ENCODE measurements around the gene XYLT1. TPM values are rescaled to one million over a fixed set of nuclear protein-coding genes. Genes with fewer than 3 reads are reported as not detected.

XYLT1 gene
- polyA plus RNA-seq, 1 of the 3 experiments (the other 2 are of a cell fraction) = 17.6 TPM

DNA sequence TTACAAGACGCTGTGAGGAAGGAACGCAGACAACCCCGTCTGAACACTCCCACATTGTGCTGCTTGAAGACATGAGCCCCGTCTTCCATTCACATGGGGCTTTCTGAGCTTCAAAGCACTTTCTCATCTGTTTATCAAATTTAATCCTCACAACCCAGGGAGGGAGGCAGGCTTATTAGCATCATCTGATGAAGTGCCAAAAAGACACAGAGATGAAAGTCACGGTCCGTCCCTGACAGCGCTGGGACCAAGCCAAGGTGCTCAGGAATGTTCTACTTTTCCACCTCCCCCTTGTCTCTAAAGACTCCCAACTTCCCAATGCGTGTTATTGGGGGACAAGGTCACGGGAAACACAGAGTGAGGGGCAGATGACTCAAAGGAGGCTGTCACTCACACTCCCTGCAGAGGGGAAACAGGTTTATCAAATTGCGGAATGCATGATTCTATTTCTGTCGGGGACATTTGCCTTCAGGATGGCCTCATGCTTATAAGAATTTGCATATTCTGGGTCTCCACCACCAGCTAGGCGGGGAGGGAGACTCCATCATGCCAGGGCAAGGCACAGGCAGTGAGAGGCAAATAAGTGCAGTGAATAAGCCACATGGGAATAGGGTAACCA, 10.7 kb downstream of the XYLT1 start:
- Histone ChIP-seq H3K79me2 (ENCODE audit: insufficient read depth) (peaks cover 100% of the 10 kb centered on the region), H3K27ac (ENCODE audit: low read depth in 2 of 2, low read length in 1 of 2) (no peak overlapping the region)

DNA sequence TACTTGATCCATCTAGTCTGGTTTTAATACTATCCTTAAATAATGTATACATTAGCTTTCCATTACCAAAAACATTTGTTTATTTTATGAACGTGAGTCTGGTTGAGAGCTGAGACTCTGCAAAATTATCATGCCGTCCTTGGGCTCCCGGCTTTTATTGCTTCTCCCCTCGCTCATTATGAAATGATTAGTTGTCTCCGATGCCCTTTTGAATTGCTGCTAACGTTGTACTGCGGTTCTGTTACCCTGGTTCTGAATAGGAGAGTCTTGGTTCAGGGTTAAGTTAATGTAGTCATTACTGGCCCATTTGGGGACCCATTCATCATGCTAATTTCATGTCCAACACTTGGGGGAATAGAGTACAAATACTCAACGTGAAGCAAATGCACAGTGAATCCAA, 12.8 kb downstream of the XYLT1 start:
- Histone ChIP-seq H3K4me1 (ENCODE audit: control insufficient read depth in 1 of 2, insufficient read depth in 2 of 2, low read depth in 1 of 2, low read length in 1 of 2) (peaks cover 0 to 38% of the 10 kb centered on the region in 2 experiments; a peak in 1 of 4 replicates), H3K4me2 (no peak overlapping the region), H3K27ac (ENCODE audit: low read depth in 2 of 2, low read length in 1 of 2) (no peak overlapping the region), H3K79me2 (ENCODE audit: insufficient read depth) (peaks cover 100% of the 10 kb centered on the region), H3K9ac (no peak overlapping the region), H2AFZ (ENCODE audit: low read depth) (no peak overlapping the region), H3K36me3 (replicated peaks in 1 of 2; ENCODE audit: control insufficient read depth in 1 of 2, insufficient read depth in 2 of 2, low read length in 1 of 2) (peaks cover 0 to 63% of the 10 kb centered on the region in 2 experiments), H3K27me3 (ENCODE audit: insufficient read depth) (no peaks in the 10 kb centered on the region), H3K9me2 (no peaks in the 10 kb centered on the region), H3K9me3 (no peaks in the 10 kb centered on the region), H4K20me1 (ENCODE audit: insufficient read depth) (peaks cover 99% of the 10 kb centered on the region), H3K4me3 (ENCODE audit: low read depth in 2 of 2, low read length in 1 of 2) (no peak overlapping the region), H3F3A (replicated peaks; ENCODE audit: insufficient read depth) (peaks cover 18% of the 10 kb centered on the region)
- CTCF ChIA-PET = interaction anchor here (1.2 to 2.5 kb wide), 2 partner anchors 10 to 17 kb away, joined by 3 to 17 read pairs; no protein-coding TSS in a partner anchor
- 88% methylated on average over 8 of the region's 8 CpGs for WGBS (ENCODE audit: low lambda C conversion rate)
- POLR2A ChIA-PET = no interaction called here
- TF ChIP-seq RAD21 (IDR thresholded peaks at IDR 0.05; ENCODE audit: low read length) = no peak
- TF ChIP-seq GATA2 (CRISPR knock-in tag; IDR thresholded peaks at IDR 0.05) = no peak
- no peak for TF ChIP-seq USF1 (IDR thresholded peaks at IDR 0.05; ENCODE audit: borderline replicate concordance, low read depth)
- no peak for TF ChIP-seq FOXM1 (IDR thresholded peaks at IDR 0.05; ENCODE audit: low read depth)
- no peak for DNase-seq

More for the DNA sequence above, 10.7 kb downstream of the XYLT1 start:
- Histone ChIP-seq H3K4me3 (ENCODE audit: low read depth in 2 of 2, low read length in 1 of 2) (no peak overlapping the region), H3K36me3 (replicated peaks in 1 of 2; ENCODE audit: control insufficient read depth in 1 of 2, insufficient read depth in 2 of 2, low read length in 1 of 2) (peaks cover 0 to 60% of the 10 kb centered on the region in 2 experiments), H2AFZ (ENCODE audit: low read depth) (no peak overlapping the region), H3K9ac (no peak overlapping the region), H3K9me3 (no peaks in the 10 kb centered on the region), H3K9me2 (no peaks in the 10 kb centered on the region), H4K20me1 (ENCODE audit: insufficient read depth) (peaks cover 97% of the 10 kb centered on the region), H3K4me1 (ENCODE audit: control insufficient read depth in 1 of 2, insufficient read depth in 2 of 2, low read depth in 1 of 2, low read length in 1 of 2) (peaks cover 0 to 31% of the 10 kb centered on the region in 2 experiments; a peak in 1 of 4 replicates), H3F3A (replicated peaks; ENCODE audit: insufficient read depth) (peaks cover 11% of the 10 kb centered on the region), H3K27me3 (ENCODE audit: insufficient read depth) (no peaks in the 10 kb centered on the region), H3K4me2 (no peak overlapping the region)
- TF ChIP-seq EP300 (IDR thresholded peaks at IDR 0.05; ENCODE audit: borderline replicate concordance in 1 of 2, low read depth in 1 of 2, low read length in 1 of 2) (no peak), NRF1 (IDR thresholded peaks at IDR 0.05; ENCODE audit: low read depth, low read length) (no peak)
- no peak for DNase-seq
- POLR2A ChIA-PET = no interaction called here
- CTCF ChIA-PET = no interaction called here
- WGBS (ENCODE audit: low lambda C conversion rate) = 86% methylated on average over 12 of the region's 12 CpGs

- no peak overlapping the region for H3K9ac ChIP-seq
- no peaks in the 10 kb centered on the region for H3K27me3 ChIP-seq (ENCODE audit: insufficient read depth)
- POLR2A ChIA-PET = no interaction called here
- peaks cover 18% of the 10 kb centered on the region for H3F3A ChIP-seq (replicated peaks; ENCODE audit: insufficient read depth)
- peaks cover 100% of the 10 kb centered on the region for H3K79me2 ChIP-seq (ENCODE audit: insufficient read depth)
- H4K20me1 ChIP-seq (ENCODE audit: insufficient read depth) = peaks cover 99% of the 10 kb centered on the region
- H3K9me3 ChIP-seq = no peaks in the 10 kb centered on the region
- H3K4me2 ChIP-seq = no peak overlapping the region
- no peaks in the 10 kb centered on the region for H3K9me2 ChIP-seq
- peaks cover 0 to 62% of the 10 kb centered on the region in 2 experiments for H3K36me3 ChIP-seq (replicated peaks in 1 of 2; ENCODE audit: control insufficient read depth in 1 of 2, insufficient read depth in 2 of 2, low read length in 1 of 2)
- H2AFZ ChIP-seq (ENCODE audit: low read depth) = no peak overlapping the region
- WGBS (ENCODE audit: low lambda C conversion rate) = 79% methylated on average over 3 of the region's 3 CpGs
- H3K4me3 ChIP-seq (ENCODE audit: low read depth in 2 of 2, low read length in 1 of 2) = no peak overlapping the region
- CTCF ChIA-PET = interaction anchor here (1.2 to 2.5 kb wide), 2 partner anchors 10 to 17 kb away, joined by 3 to 17 read pairs; no protein-coding TSS in a partner anchor
- no peak for DNase-seq
- no peak overlapping the region; a peak in 1 of 4 replicates for H3K27ac ChIP-seq (ENCODE audit: low read depth in 2 of 2, low read length in 1 of 2)
- peaks cover 0 to 38% of the 10 kb centered on the region in 2 experiments; a peak in 1 of 4 replicates for H3K4me1 ChIP-seq (ENCODE audit: control insufficient read depth in 1 of 2, insufficient read depth in 2 of 2, low read depth in 1 of 2, low read length in 1 of 2)
- TF ChIP-seq EP300 (IDR thresholded peaks at IDR 0.05; ENCODE audit: borderline replicate concordance in 1 of 2, low read depth in 1 of 2, low read length in 1 of 2) (no peak), USF2 (IDR thresholded peaks at IDR 0.05; ENCODE audit: borderline replicate concordance, low read depth, low read length) (no peak), FOXJ3 (CRISPR knock-in tag; IDR thresholded peaks at IDR 0.05) (no peak), TAF1 (IDR thresholded peaks at IDR 0.05; ENCODE audit: borderline replicate concordance, low read depth, low read length) (no peak), GATA2 (CRISPR knock-in tag; IDR thresholded peaks at IDR 0.05) (no peak), CHD2 (IDR thresholded peaks at IDR 0.05; ENCODE audit: low read length, partially characterized antibody) (no peak), IRF3 (IDR thresholded peaks at IDR 0.05; ENCODE audit: low read depth, low read length) (no peak), SIN3A (IDR thresholded peaks at IDR 0.05; ENCODE audit: borderline replicate concordance, low read depth, low read length) (no peak)
- TF ChIP-seq, protein P1, sequence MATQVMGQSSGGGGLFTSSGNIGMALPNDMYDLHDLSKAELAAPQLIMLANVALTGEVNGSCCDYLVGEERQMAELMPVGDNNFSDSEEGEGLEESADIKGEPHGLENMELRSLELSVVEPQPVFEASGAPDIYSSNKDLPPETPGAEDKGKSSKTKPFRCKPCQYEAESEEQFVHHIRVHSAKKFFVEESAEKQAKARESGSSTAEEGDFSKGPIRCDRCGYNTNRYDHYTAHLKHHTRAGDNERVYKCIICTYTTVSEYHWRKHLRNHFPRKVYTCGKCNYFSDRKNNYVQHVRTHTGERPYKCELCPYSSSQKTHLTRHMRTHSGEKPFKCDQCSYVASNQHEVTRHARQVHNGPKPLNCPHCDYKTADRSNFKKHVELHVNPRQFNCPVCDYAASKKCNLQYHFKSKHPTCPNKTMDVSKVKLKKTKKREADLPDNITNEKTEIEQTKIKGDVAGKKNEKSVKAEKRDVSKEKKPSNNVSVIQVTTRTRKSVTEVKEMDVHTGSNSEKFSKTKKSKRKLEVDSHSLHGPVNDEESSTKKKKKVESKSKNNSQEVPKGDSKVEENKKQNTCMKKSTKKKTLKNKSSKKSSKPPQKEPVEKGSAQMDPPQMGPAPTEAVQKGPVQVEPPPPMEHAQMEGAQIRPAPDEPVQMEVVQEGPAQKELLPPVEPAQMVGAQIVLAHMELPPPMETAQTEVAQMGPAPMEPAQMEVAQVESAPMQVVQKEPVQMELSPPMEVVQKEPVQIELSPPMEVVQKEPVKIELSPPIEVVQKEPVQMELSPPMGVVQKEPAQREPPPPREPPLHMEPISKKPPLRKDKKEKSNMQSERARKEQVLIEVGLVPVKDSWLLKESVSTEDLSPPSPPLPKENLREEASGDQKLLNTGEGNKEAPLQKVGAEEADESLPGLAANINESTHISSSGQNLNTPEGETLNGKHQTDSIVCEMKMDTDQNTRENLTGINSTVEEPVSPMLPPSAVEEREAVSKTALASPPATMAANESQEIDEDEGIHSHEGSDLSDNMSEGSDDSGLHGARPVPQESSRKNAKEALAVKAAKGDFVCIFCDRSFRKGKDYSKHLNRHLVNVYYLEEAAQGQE (IDR thresholded peaks at IDR 0.05; ENCODE audit: low read depth, low read length) = no peak
Observed at GRCh38 chr16:17457513-17457912, 13.2 kb downstream of the XYLT1 start.

Data from SK-N-SH (cell line).